ENCODE data around the gene PLXNB2.

The PLXNB2 gene

DNA sequence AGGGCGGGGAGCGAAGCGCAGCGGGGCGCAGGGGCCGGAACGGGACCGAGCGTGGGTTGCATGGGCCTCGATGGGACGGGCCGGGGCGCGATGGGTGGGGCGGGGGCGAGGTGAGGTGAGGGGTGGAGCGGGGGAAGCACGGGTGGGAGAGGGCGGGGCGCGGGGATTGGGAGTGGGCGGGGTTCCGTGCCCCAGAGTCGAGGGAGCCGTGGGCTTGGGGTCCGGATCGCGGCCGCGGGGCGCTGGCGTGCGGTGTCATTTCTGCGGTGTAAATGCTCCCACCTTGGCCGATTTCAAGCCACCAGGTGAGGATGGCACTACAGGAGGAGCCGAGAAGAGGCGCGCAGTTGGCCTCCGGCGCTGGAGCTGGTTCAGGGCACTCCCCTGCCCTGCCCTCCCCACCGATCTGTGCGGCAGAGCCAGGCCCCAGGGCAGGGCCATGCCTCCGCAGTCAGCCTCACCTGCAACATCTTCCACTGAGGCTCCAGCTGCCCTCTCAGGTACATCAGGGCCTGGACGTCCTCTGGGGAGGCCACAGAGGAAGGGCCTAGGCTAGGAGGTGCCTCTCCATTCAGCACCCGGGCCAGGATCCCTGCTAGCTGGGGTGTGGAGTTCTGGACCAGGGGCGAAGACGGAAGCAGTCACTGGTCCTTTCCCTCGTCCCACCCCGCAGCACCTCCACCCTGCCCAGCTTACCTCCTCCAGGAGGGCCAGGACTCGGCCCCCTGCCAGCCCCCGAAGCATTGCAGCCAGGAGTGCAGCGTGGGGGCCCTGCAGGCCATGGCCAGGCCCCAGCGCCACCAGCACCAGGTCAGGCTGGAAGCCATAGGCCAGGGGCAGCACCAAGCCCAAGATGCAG lies 62.0 kb downstream of the PLXNB2 start (continued):
- TF ChIP-seq, protein P1, sequence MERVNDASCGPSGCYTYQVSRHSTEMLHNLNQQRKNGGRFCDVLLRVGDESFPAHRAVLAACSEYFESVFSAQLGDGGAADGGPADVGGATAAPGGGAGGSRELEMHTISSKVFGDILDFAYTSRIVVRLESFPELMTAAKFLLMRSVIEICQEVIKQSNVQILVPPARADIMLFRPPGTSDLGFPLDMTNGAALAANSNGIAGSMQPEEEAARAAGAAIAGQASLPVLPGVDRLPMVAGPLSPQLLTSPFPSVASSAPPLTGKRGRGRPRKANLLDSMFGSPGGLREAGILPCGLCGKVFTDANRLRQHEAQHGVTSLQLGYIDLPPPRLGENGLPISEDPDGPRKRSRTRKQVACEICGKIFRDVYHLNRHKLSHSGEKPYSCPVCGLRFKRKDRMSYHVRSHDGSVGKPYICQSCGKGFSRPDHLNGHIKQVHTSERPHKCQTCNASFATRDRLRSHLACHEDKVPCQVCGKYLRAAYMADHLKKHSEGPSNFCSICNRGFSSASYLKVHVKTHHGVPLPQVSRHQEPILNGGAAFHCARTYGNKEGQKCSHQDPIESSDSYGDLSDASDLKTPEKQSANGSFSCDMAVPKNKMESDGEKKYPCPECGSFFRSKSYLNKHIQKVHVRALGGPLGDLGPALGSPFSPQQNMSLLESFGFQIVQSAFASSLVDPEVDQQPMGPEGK (tag by site-specific recombination; IDR thresholded peaks at IDR 0.05): peak; percentile 55
- TF ChIP-seq, protein P2, sequence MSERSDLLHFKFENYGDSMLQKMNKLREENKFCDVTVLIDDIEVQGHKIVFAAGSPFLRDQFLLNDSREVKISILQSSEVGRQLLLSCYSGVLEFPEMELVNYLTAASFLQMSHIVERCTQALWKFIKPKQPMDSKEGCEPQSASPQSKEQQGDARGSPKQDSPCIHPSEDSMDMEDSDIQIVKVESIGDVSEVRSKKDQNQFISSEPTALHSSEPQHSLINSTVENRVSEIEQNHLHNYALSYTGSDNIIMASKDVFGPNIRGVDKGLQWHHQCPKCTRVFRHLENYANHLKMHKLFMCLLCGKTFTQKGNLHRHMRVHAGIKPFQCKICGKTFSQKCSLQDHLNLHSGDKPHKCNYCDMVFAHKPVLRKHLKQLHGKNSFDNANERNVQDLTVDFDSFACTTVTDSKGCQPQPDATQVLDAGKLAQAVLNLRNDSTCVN (tag by site-specific recombination; optimal IDR thresholded peaks at IDR 0.05): peak; percentile 18
- TF ChIP-seq ZNF175 (tag by site-specific recombination; IDR thresholded peaks at IDR 0.05) (no peak), EGR2 (tag by site-specific recombination; IDR thresholded peaks at IDR 0.05; ENCODE audit: low read depth) (peak; percentile 60; the same call in 1 of the 2 replicates), HOXC10 (CRISPR knock-in tag; IDR thresholded peaks at IDR 0.05) (no peak)

DNA sequence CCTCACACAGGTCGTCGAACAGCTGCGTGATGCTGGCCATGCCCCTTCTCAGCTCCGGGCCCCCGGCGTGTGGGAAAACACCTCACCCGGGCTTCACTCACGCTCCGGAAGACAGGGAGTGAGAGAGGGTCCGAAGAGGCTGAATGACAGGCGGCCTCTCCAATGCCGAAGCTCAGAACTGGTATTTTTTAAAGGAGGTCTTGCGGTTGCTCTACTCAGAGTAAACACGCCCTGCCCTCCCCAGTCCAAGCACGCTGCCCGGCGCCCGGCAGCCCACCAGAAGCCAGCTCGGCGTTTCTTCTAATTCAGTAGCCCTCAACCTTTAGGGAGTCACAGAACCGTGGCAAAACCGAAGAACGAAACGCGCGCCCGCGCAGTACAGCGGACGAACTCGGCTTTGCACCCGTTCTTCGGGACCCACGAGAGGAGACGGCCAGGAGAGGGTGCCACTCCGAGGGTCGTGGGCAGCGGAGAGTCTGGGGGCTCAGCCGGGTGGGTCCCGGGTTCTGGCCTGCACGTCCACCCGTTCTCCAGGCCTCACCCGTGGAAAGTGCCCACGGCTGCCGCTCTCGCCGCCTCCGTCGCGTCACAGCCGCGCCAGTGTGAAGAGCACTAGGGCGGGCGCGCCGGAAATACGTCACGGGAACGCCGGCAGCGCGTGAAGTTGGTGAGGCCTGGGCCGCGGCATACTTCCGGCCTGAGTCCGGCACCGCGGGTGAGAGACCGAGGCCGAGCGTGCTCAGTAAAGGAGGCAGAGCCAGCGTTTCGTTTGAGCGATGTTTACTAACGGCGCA lies 62.8 kb downstream of the PLXNB2 start, which contains the start of gene TUBGCP6:
TUBGCP6 (minus strand) TSS at position 604 of the 794 bp plus-strand sequence; CDS start at position 40, 564 bp downstream.
- Histone ChIP-seq H3K4me3 (ENCODE audit: low read depth, low read length) (peak within 1 kb of the TSS; percentile 97), H3K4me1 (ENCODE audit: control insufficient read depth, insufficient read depth, low read length) (peaks cover 3% of the 10 kb centered on the region; the same call in 1 of the 2 replicates), H3K27ac (ENCODE audit: extremely low read depth, low read depth, low read length) (peak within 1 kb of the TSS; percentile 87), H3K9me3 (ENCODE audit: control insufficient read depth, insufficient read depth, low read depth, low read length) (no peaks in the 10 kb centered on the region), H3K36me3 (ENCODE audit: control insufficient read depth in 2 of 2, insufficient read depth in 1 of 2, low read length in 2 of 2) (peaks cover 14 to 51% of the 10 kb centered on the region in 2 experiments; a peak in 2 of 3 replicates)
- ChIA-PET CTCF (interaction anchor here (0.7 to 2.0 kb wide), 5 partner anchors 12 to 97 kb away, joined by 3 to 13 read pairs (median 4); partner anchors contain the start of gene PLXNB2), POLR2A (interaction anchor here (0.6 to 2.2 kb wide), 14 partner anchors 11 to 382 kb away, joined by 3 to 7 read pairs (median 4); partner anchors contain the start of genes DENND6B, LMF2, NCAPH2 and PLXNB2)
- TF ChIP-seq ZNF610 (tag by site-specific recombination; IDR thresholded peaks at IDR 0.05; ENCODE audit: borderline replicate concordance): peak; percentile 91
- TF ChIP-seq, protein P3, sequence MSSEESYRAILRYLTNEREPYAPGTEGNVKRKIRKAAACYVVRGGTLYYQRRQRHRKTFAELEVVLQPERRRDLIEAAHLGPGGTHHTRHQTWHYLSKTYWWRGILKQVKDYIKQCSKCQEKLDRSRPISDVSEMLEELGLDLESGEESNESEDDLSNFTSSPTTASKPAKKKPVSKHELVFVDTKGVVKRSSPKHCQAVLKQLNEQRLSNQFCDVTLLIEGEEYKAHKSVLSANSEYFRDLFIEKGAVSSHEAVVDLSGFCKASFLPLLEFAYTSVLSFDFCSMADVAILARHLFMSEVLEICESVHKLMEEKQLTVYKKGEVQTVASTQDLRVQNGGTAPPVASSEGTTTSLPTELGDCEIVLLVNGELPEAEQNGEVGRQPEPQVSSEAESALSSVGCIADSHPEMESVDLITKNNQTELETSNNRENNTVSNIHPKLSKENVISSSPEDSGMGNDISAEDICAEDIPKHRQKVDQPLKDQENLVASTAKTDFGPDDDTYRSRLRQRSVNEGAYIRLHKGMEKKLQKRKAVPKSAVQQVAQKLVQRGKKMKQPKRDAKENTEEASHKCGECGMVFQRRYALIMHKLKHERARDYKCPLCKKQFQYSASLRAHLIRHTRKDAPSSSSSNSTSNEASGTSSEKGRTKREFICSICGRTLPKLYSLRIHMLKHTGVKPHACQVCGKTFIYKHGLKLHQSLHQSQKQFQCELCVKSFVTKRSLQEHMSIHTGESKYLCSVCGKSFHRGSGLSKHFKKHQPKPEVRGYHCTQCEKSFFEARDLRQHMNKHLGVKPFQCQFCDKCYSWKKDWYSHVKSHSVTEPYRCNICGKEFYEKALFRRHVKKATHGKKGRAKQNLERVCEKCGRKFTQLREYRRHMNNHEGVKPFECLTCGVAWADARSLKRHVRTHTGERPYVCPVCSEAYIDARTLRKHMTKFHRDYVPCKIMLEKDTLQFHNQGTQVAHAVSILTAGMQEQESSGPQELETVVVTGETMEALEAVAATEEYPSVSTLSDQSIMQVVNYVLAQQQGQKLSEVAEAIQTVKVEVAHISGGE (tag by site-specific recombination; conservative IDR thresholded peaks at IDR 0.05; ENCODE audit: low read depth): peak; percentile 95
- TF ChIP-seq, protein P4, sequence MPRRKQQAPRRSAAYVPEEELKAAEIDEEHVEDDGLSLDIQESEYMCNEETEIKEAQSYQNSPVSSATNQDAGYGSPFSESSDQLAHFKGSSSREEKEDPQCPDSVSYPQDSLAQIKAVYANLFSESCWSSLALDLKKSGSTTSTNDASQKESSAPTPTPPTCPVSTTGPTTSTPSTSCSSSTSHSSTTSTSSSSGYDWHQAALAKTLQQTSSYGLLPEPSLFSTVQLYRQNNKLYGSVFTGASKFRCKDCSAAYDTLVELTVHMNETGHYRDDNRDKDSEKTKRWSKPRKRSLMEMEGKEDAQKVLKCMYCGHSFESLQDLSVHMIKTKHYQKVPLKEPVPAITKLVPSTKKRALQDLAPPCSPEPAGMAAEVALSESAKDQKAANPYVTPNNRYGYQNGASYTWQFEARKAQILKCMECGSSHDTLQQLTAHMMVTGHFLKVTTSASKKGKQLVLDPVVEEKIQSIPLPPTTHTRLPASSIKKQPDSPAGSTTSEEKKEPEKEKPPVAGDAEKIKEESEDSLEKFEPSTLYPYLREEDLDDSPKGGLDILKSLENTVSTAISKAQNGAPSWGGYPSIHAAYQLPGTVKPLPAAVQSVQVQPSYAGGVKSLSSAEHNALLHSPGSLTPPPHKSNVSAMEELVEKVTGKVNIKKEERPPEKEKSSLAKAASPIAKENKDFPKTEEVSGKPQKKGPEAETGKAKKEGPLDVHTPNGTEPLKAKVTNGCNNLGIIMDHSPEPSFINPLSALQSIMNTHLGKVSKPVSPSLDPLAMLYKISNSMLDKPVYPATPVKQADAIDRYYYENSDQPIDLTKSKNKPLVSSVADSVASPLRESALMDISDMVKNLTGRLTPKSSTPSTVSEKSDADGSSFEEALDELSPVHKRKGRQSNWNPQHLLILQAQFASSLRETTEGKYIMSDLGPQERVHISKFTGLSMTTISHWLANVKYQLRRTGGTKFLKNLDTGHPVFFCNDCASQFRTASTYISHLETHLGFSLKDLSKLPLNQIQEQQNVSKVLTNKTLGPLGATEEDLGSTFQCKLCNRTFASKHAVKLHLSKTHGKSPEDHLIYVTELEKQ (tag by site-specific recombination; IDR thresholded peaks at IDR 0.05; ENCODE audit: borderline replicate concordance): no peak
- peak; percentile 56; the same call in 1 of the 2 replicates for TF ChIP-seq ZNF843 (tag by site-specific recombination; IDR thresholded peaks at IDR 0.05)
- peak; percentile 86; the same call in 1 of the 2 replicates for TF ChIP-seq ZNF391 (tag by site-specific recombination; IDR thresholded peaks at IDR 0.05; ENCODE audit: borderline replicate concordance, low read depth)
- peak; percentile 12; the same call in 1 of the 2 replicates for TF ChIP-seq ZSCAN16 (tag by site-specific recombination; IDR thresholded peaks at IDR 0.05)
- TF ChIP-seq PRDM1 (tag by site-specific recombination; IDR thresholded peaks at IDR 0.05): peak; percentile 16; the same call in 1 of the 2 replicates
- TF ChIP-seq ZNF335 (tag by site-specific recombination; conservative IDR thresholded peaks at IDR 0.05): peak; percentile 79
- TF ChIP-seq, protein P5, sequence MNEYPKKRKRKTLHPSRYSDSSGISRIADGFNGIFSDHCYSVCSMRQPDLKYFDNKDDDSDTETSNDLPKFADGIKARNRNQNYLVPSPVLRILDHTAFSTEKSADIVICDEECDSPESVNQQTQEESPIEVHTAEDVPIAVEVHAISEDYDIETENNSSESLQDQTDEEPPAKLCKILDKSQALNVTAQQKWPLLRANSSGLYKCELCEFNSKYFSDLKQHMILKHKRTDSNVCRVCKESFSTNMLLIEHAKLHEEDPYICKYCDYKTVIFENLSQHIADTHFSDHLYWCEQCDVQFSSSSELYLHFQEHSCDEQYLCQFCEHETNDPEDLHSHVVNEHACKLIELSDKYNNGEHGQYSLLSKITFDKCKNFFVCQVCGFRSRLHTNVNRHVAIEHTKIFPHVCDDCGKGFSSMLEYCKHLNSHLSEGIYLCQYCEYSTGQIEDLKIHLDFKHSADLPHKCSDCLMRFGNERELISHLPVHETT (tag by site-specific recombination; IDR thresholded peaks at IDR 0.05): peak; percentile 81
- TF ChIP-seq, protein P6, sequence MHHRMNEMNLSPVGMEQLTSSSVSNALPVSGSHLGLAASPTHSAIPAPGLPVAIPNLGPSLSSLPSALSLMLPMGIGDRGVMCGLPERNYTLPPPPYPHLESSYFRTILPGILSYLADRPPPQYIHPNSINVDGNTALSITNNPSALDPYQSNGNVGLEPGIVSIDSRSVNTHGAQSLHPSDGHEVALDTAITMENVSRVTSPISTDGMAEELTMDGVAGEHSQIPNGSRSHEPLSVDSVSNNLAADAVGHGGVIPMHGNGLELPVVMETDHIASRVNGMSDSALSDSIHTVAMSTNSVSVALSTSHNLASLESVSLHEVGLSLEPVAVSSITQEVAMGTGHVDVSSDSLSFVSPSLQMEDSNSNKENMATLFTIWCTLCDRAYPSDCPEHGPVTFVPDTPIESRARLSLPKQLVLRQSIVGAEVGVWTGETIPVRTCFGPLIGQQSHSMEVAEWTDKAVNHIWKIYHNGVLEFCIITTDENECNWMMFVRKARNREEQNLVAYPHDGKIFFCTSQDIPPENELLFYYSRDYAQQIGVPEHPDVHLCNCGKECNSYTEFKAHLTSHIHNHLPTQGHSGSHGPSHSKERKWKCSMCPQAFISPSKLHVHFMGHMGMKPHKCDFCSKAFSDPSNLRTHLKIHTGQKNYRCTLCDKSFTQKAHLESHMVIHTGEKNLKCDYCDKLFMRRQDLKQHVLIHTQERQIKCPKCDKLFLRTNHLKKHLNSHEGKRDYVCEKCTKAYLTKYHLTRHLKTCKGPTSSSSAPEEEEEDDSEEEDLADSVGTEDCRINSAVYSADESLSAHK (tag by site-specific recombination; IDR thresholded peaks at IDR 0.05): peak; percentile 32; the same call in 1 of the 2 replicates

All from HEK293 (cell line).